HEK293 (cell line): ENCODE data around the gene ZNF790.
A peak's percentile ranks its signal among the peaks of the same experiment; 100 is the strongest.

ENCODE experiments used
- CTCF ChIP-seq: fragments of 450-650 bp; formaldehyde crosslinking; IDR thresholded peaks from 2 replicates; pipeline ENCODE4 v1.5.1; 2016; ENCODE audit warnings: missing biosample characterization, missing genetic modification characterization
- SALL2 ChIP-seq: fragments of 450-650 bp; formaldehyde crosslinking; IDR thresholded peaks from 2 replicates; pipeline ENCODE4 v1.5.0; 2017; ENCODE audit warnings: missing biosample characterization, mild to moderate bottlenecking, missing genetic modification characterization, borderline replicate concordance
- ZEB2 ChIP-seq: fragments of 450-650 bp; formaldehyde crosslinking; IDR thresholded peaks from 2 replicates; pipeline ENCODE4 v1.5.1; 2016; ENCODE audit warnings: missing biosample characterization, missing genetic modification characterization
- ZNF138 ChIP-seq: fragments of 450-650 bp; formaldehyde crosslinking; IDR thresholded peaks from 2 replicates; pipeline ENCODE4 v1.5.1; 2016; ENCODE audit warnings: missing biosample characterization, missing genetic modification characterization, borderline replicate concordance
- ZNF169 ChIP-seq: fragments of 450-650 bp; formaldehyde crosslinking; IDR thresholded peaks from 2 replicates; pipeline ENCODE4 v1.5.1; 2016; ENCODE audit warnings: missing biosample characterization, missing genetic modification characterization
- ZNF274 ChIP-seq, 2 experiments: fragments of 200-500 bp in 1 of 2; fragments of 450-650 bp in 1 of 2; sonication (Bioruptor generic) in 1 of 2; formaldehyde crosslinking in 1 of 2; IDR thresholded peaks; 2 replicates each; pipeline versions ENCODE4 v1.5.1 to v1.6.1; 2014 to 2016; ENCODE audit warnings: borderline replicate concordance in 1 of 2, inconsistent platforms in 1 of 2, low read length in 1 of 2, missing biosample characterization in 1 of 2, missing genetic modification characterization in 1 of 2
- ZNF596 ChIP-seq: fragments of 450-650 bp; IDR thresholded peaks from 2 replicates; pipeline ENCODE4 v1.5.0; 2018; ENCODE audit warnings: missing biosample characterization, mild to moderate bottlenecking, missing genetic modification characterization, moderate library complexity
- ZNF629 ChIP-seq: fragments of 450-650 bp; formaldehyde crosslinking; IDR thresholded peaks from 2 replicates; pipeline ENCODE4 v1.5.1; 2017; ENCODE audit warnings: missing biosample characterization, missing genetic modification characterization
- TF ChIP-seq, protein P1 (sequence below): fragments of 450-650 bp; formaldehyde crosslinking; IDR thresholded peaks from 2 replicates; pipeline ENCODE4 v1.5.1; 2016; ENCODE audit warnings: missing biosample characterization, missing genetic modification characterization
- TF ChIP-seq, protein P2 (sequence below): fragments of 450-650 bp; formaldehyde crosslinking; IDR thresholded peaks from 2 replicates; pipeline ENCODE4 v1.5.1; 2016; ENCODE audit warnings: missing biosample characterization, missing genetic modification characterization

GRCh38 chr19:36819130-36819630 lies 19.0 kb downstream of the ZNF790 start:
- TF ChIP-seq ZNF169 (tag by site-specific recombination) = no peak
- TF ChIP-seq, protein P1, sequence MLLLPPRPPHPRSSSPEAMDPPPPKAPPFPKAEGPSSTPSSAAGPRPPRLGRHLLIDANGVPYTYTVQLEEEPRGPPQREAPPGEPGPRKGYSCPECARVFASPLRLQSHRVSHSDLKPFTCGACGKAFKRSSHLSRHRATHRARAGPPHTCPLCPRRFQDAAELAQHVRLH (tag by site-specific recombination) = no peak
- no peak for TF ChIP-seq CTCF
- TF ChIP-seq, protein P2, sequence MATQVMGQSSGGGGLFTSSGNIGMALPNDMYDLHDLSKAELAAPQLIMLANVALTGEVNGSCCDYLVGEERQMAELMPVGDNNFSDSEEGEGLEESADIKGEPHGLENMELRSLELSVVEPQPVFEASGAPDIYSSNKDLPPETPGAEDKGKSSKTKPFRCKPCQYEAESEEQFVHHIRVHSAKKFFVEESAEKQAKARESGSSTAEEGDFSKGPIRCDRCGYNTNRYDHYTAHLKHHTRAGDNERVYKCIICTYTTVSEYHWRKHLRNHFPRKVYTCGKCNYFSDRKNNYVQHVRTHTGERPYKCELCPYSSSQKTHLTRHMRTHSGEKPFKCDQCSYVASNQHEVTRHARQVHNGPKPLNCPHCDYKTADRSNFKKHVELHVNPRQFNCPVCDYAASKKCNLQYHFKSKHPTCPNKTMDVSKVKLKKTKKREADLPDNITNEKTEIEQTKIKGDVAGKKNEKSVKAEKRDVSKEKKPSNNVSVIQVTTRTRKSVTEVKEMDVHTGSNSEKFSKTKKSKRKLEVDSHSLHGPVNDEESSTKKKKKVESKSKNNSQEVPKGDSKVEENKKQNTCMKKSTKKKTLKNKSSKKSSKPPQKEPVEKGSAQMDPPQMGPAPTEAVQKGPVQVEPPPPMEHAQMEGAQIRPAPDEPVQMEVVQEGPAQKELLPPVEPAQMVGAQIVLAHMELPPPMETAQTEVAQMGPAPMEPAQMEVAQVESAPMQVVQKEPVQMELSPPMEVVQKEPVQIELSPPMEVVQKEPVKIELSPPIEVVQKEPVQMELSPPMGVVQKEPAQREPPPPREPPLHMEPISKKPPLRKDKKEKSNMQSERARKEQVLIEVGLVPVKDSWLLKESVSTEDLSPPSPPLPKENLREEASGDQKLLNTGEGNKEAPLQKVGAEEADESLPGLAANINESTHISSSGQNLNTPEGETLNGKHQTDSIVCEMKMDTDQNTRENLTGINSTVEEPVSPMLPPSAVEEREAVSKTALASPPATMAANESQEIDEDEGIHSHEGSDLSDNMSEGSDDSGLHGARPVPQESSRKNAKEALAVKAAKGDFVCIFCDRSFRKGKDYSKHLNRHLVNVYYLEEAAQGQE (tag by site-specific recombination) = no peak
- no peak for TF ChIP-seq ZNF629 (tag by site-specific recombination)
- no peak for TF ChIP-seq ZNF138
- no peak for TF ChIP-seq ZEB2 (tag by site-specific recombination)
- peak; percentile 100 for TF ChIP-seq ZNF274 (IDR thresholded peaks at IDR 0.05; ENCODE audit: low read length)
- peak; percentile 99 for TF ChIP-seq ZNF274 (tag by site-specific recombination; IDR thresholded peaks at IDR 0.05; ENCODE audit: borderline replicate concordance)
- no peak for TF ChIP-seq SALL2 (tag by site-specific recombination)
- TF ChIP-seq ZNF596 (tag by site-specific recombination) = no peak
